ENCODE measurements around the gene RABGAP1L.
"Not testable (repeated sequence)": the region's sequence is repeated elsewhere in the genome, so short reads cannot be mapped to it uniquely, and the experiment has no call there.

Gene RABGAP1L

DNA sequence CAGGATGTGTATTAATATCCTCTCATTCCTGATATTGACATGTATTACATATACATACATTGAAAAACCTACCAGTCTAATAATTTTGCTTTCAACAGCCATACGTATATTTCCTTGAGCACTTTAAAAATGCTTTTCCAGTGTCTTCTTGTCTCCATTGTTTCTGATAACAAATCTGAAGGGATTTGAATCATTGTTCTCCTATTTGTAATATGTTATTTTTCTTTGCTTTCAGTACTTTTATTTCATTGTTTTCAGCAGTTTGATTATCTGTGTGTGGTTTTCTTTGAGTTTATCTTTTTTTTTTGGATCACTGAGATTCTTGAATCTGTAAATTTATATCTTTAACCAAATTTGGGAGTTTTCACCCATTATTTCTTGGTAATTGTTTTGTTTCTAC is 65.3 kb downstream of the RABGAP1L start:
- TF ChIP-seq, protein P1, sequence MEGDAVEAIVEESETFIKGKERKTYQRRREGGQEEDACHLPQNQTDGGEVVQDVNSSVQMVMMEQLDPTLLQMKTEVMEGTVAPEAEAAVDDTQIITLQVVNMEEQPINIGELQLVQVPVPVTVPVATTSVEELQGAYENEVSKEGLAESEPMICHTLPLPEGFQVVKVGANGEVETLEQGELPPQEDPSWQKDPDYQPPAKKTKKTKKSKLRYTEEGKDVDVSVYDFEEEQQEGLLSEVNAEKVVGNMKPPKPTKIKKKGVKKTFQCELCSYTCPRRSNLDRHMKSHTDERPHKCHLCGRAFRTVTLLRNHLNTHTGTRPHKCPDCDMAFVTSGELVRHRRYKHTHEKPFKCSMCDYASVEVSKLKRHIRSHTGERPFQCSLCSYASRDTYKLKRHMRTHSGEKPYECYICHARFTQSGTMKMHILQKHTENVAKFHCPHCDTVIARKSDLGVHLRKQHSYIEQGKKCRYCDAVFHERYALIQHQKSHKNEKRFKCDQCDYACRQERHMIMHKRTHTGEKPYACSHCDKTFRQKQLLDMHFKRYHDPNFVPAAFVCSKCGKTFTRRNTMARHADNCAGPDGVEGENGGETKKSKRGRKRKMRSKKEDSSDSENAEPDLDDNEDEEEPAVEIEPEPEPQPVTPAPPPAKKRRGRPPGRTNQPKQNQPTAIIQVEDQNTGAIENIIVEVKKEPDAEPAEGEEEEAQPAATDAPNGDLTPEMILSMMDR (conservative IDR thresholded peaks at IDR 0.05; ENCODE audit: low read depth, low read length), result no peak
- DNase-seq (ENCODE audit: low read depth), result no peak

DNA sequence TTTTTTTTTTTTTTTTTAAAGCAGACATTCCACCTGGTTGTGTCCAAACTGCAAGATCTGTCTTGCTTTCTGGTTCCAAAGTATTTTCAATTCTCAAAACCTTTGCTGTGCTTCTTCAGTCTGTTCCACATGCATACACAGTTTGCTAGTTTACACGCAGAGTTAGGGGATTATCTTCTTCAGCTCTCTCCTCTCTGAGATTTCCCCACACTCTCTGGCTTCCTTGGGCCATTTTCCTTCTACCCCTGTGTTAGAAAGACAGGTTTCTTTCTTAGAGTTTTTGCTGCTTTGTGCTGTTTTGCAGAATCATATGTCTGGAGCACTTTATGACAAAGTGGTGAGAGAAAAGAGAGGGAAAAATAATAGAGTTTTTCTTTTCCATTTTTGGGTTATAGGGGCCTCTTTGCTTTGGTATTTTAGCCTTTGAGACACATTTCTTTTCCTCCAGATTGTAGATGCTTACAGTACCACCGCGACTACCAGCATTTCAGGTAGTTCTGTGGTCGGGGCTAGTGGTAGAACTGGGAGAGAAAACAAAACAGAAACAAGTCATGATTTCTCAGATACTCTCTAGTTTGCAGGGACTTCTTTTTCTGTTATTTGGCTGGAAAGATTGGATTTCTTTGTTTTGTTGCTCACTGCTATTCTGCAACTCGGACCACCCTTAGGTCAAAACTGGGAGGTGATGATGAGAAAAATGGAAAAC is 66.3 kb downstream of the RABGAP1L start:
- TF ChIP-seq, protein P1 (conservative IDR thresholded peaks at IDR 0.05; ENCODE audit: low read depth, low read length), result no peak
- H3K4me3 ChIP-seq (ENCODE audit: low read length), result no peak overlapping the region
- DNase-seq (ENCODE audit: low read depth), result no peak

More for the DNA sequence above, 65.3 kb downstream of the RABGAP1L start:
- no peak overlapping the region for H3K4me3 ChIP-seq (ENCODE audit: low read length)

DNA sequence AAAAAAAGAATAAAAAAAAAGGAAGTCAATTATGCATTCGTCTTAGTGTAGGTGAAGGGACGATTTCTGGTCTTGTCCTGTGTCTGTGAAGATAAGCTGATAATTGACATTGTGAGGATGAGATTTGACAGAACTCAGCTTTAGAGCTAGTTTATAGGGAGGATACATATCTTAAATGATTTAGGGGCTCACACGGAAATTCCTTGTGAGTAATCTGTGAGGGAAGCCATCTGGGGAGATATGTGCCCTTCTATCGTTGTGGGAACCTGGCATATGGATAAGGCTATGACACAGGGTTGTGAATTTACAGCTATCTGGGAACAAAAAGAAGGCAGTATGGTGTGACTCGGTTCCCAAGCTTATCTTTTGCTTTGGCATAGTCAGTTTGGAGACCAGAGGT is 71.1 kb downstream of the RABGAP1L start:
- TF ChIP-seq, protein P1 (conservative IDR thresholded peaks at IDR 0.05; ENCODE audit: low read depth, low read length), result no peak

DNA sequence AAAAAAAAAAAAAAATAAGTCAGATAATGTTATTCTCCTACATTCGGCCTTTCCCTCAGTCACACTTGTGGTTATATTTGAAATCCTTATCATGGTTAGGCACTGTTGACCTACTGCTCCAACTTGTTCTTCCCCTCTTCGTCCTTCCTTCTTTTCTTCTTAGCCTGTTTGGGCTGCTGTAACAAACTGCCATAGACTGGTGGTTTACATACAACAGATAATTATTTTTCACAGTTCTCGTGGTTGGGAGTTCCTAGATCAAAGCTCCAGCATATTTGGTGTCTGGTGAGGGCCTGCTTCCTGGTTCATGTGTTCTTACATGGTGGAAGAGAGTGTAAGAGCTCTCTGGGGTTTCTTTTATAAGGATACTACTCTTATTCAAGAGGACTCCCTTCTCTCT is 73.4 kb downstream of the RABGAP1L start:
- H3K4me3 ChIP-seq (ENCODE audit: low read length), result no peak overlapping the region

More for the DNA sequence above, 71.1 kb downstream of the RABGAP1L start:
- H3K4me3 ChIP-seq (ENCODE audit: low read length), result no peak overlapping the region
- DNase-seq (ENCODE audit: low read depth), result no peak

DNA sequence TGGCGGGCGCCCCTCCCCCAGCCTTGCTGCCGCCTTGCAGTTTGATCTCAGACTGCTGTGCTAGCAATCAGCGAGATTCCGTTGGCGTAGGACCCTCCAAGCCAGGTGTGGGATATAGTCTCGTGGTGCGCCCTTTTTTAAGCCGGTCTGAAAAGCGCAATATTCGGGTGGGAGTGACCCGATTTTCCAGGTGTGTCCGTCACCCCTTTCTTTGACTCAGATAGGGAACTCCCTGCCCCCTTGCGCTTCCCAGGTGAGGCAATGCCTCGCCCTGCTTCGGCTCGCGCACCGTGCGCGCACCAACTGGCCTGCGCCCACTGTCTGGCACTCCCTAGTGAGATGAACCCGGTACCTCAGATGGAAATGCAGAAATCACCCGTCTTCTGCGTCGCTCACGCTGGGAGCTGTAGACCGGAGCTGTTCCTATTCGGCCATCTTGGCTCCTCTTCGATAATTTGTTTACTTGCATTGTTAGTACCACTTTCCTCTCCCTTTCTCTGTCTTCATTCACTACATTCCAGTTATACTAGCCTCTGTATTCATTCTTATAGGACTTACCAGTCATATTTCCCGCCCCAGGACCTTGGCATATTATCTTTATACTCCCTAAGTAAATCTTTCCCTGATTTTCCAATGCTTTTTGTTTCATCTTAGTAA is 79.7 kb downstream of the RABGAP1L start:
- H3K4me3 ChIP-seq (ENCODE audit: low read length), result not testable (repeated sequence)

More for the DNA sequence above, 73.4 kb downstream of the RABGAP1L start:
- TF ChIP-seq, protein P1 (conservative IDR thresholded peaks at IDR 0.05; ENCODE audit: low read depth, low read length), result no peak
- no peak for DNase-seq (ENCODE audit: low read depth)

DNA sequence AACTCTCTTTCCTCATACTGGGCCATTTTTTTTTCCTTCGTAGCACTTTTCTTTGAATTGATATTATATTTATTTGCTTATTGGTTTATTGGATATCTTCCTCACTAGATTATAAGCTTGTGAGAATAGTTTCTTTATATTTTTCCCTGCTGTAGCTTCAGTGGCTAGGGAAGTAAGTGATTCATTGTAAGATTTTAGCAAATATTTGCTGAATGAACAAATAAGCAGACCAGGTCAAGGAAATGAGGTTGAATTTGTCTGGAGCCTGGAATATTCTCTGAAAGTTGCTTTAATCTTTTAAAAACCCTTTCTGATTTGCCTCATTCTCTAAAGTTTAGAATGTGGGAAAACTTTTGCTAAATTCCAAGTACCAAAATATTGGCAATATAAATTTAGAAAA is 80.2 kb downstream of the RABGAP1L start:
- H3K4me3 ChIP-seq (ENCODE audit: low read length), result no peak overlapping the region

More for the DNA sequence above, 79.7 kb downstream of the RABGAP1L start:
- not testable (repeated sequence) for DNase-seq (ENCODE audit: low read depth)

DNA sequence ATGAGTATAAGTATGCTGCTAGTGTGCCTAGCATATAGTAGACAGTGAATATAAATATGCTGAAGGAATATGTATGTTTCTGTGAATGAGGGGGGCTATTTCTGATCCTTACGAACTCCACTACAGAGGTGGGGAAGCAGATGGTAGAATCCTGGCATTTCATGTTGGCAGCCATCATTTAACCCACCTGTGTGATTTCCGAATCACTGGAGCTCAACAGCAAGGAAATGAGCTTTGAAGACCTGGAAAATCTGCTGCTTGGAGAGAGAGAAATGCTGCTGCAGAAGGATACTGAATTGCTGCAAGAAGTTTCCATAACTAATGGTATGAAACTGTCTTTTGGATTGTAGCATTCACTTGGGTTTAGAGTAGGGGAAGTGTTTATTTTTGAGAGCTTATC is 83.5 kb downstream of the RABGAP1L start:
- DNase-seq (ENCODE audit: low read depth), result no peak
- TF ChIP-seq, protein P1 (conservative IDR thresholded peaks at IDR 0.05; ENCODE audit: low read depth, low read length), result no peak
- no peak overlapping the region for H3K4me3 ChIP-seq (ENCODE audit: low read length)

More for the DNA sequence above, 80.2 kb downstream of the RABGAP1L start:
- no peak for DNase-seq (ENCODE audit: low read depth)
- TF ChIP-seq, protein P1 (conservative IDR thresholded peaks at IDR 0.05; ENCODE audit: low read depth, low read length), result no peak

Data from retinal pigment epithelial cell (primary cell).